OCI-LY1 (cell line): ENCODE measurements around the gene CCDC59.
A peak's percentile ranks its signal among the peaks of the same experiment; 100 is the strongest.

Experiments used
- H2AFZ ChIP-seq: fragments of 200-600 bp; sonication (generic), shearing (Covaris generic); 2 replicates; pipeline ENCODE4 v1.6.0; 2014; ENCODE audit warnings: antibody characterized with exemption, mild to moderate bottlenecking, low read length
- H3F3A ChIP-seq: fragments of 200-600 bp; sonication (generic), shearing (Covaris generic); 2 replicates; pipeline ENCODE4 v1.6.0; 2014; ENCODE audit warnings: mild to moderate bottlenecking, antibody characterized with exemption, low read length, moderate library complexity; ENCODE audit not compliant: insufficient read depth
- H3K27ac ChIP-seq: fragments of 200-600 bp; sonication (generic); 2 replicates; pipeline ENCODE4 v1.5.1; 2014; ENCODE audit warnings: low read length, mixed run types, mild to moderate bottlenecking, low read depth; ENCODE audit not compliant: poor library complexity, severe bottlenecking
- H3K27me3 ChIP-seq: fragments of 200-600 bp; sonication (generic); 2 replicates; pipeline ENCODE4 v1.6.0; 2014; ENCODE audit warnings: antibody characterized with exemption, mild to moderate bottlenecking, low read length, moderate library complexity; ENCODE audit not compliant: insufficient read depth
- H3K36me3 ChIP-seq: fragments of 200-600 bp; sonication (generic); 2 replicates; pipeline ENCODE4 v1.6.1; 2014; ENCODE audit warnings: mild to moderate bottlenecking, antibody characterized with exemption, low read length, moderate library complexity, mixed read lengths; ENCODE audit not compliant: insufficient read depth
- H3K4me1 ChIP-seq: fragments of 200-600 bp; sonication (generic); 2 replicates; pipeline ENCODE4 v1.5.1; 2014; ENCODE audit warnings: mild to moderate bottlenecking, low read length, moderate library complexity; ENCODE audit not compliant: insufficient read depth, severe bottlenecking
- H3K4me2 ChIP-seq: fragments of 200-600 bp; sonication (generic), shearing (Covaris generic); 2 replicates; pipeline ENCODE4 v1.6.1; 2014; ENCODE audit warnings: low read length
- H3K4me3 ChIP-seq: fragments of 200-600 bp; sonication (generic); 2 replicates; pipeline ENCODE4 v1.5.1; 2014; ENCODE audit warnings: low read length, low read depth, mild to moderate bottlenecking, mixed read lengths; ENCODE audit not compliant: poor library complexity, severe bottlenecking
- H3K79me2 ChIP-seq: fragments of 200-600 bp; shearing (Covaris generic); 2 replicates; pipeline ENCODE4 v1.6.1; 2016; ENCODE audit warnings: mixed run types, low read length, mixed read lengths; ENCODE audit not compliant: insufficient read depth
- H3K9ac ChIP-seq: fragments of 200-600 bp; sonication (generic), shearing (Covaris generic); 2 replicates; pipeline ENCODE4 v1.6.1; 2014; ENCODE audit warnings: mild to moderate bottlenecking, low read length, mixed read lengths
- H3K9me2 ChIP-seq: fragments of 200-600 bp; sonication (generic), shearing (Covaris generic); 2 replicates; pipeline ENCODE4 v1.6.1; 2014; ENCODE audit warnings: low read depth, mild to moderate bottlenecking, low read length, mixed read lengths
- H3K9me3 ChIP-seq: fragments of 200-600 bp; shearing (Covaris generic); 2 replicates; pipeline ENCODE4 v1.6.1; 2014; ENCODE audit warnings: low read length, mixed read lengths
- H4K20me1 ChIP-seq: fragments of 200-600 bp; sonication (generic), shearing (Covaris generic); 2 replicates; pipeline ENCODE4 v1.6.0; 2016; ENCODE audit warnings: mild to moderate bottlenecking, low read length; ENCODE audit not compliant: insufficient read depth
- EZH2 ChIP-seq: fragments of 200-600 bp; sonication (generic), shearing (Covaris generic); IDR thresholded peaks from 2 replicates; pipeline ENCODE4 v1.8.0; 2017; ENCODE audit warnings: borderline replicate concordance, mixed run types, mild to moderate bottlenecking, antibody characterized with exemption, low read length, moderate library complexity, mixed read lengths
- TF ChIP-seq, protein P1 (sequence below): fragments of 200-600 bp; sonication (generic), shearing (Covaris generic); IDR thresholded peaks from 2 replicates; pipeline ENCODE4 v1.5.1; 2017; ENCODE audit warnings: mild to moderate bottlenecking, antibody characterized with exemption, low read length, moderate library complexity, mixed read lengths

CCDC59 gene

DNA sequence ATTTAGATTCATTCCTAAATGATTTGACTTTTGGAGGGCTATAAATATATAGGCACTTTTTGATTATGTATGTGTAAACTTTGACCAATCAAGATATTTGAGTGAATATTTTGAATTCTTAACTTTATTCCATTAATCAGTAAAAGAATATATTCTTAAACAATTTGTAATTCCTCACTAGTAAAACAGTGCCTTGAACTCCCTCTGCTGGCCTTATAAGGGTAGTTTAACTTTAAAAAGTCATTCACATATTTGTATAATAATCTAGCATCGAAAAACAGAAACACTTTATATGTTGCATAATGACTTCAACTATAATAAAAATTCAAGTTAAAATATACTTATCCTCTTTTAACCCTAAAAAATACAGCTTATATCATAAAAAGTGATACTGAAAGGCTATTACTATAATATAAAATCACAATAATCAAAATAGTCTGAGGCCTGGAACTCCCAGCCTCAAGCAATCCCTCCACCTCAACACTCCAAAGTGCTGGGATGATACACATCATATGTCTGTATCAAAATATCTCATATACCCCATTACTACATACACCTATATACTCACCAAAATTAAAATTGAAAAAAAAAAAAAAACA, 31.2 kb downstream of the CCDC59 start:
- Histone ChIP-seq H3K9ac (no peak overlapping the region), H3K27me3 (no peaks in the 10 kb centered on the region), H3K27ac (no peak overlapping the region), H3K79me2 (no peaks in the 10 kb centered on the region), H3K4me1 (no peaks in the 10 kb centered on the region), H3K9me3 (no peaks in the 10 kb centered on the region), H3K36me3 (no peaks in the 10 kb centered on the region), H4K20me1 (no peaks in the 10 kb centered on the region), H3K4me3 (no peak overlapping the region), H2AFZ (no peak overlapping the region), H3K9me2 (no peaks in the 10 kb centered on the region), H3F3A (no peaks in the 10 kb centered on the region), H3K4me2 (no peak overlapping the region)
- TF ChIP-seq, protein P1, sequence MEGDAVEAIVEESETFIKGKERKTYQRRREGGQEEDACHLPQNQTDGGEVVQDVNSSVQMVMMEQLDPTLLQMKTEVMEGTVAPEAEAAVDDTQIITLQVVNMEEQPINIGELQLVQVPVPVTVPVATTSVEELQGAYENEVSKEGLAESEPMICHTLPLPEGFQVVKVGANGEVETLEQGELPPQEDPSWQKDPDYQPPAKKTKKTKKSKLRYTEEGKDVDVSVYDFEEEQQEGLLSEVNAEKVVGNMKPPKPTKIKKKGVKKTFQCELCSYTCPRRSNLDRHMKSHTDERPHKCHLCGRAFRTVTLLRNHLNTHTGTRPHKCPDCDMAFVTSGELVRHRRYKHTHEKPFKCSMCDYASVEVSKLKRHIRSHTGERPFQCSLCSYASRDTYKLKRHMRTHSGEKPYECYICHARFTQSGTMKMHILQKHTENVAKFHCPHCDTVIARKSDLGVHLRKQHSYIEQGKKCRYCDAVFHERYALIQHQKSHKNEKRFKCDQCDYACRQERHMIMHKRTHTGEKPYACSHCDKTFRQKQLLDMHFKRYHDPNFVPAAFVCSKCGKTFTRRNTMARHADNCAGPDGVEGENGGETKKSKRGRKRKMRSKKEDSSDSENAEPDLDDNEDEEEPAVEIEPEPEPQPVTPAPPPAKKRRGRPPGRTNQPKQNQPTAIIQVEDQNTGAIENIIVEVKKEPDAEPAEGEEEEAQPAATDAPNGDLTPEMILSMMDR, result peak; percentile 47; the same call in 1 of the 2 replicates
- no peak for TF ChIP-seq EZH2

DNA sequence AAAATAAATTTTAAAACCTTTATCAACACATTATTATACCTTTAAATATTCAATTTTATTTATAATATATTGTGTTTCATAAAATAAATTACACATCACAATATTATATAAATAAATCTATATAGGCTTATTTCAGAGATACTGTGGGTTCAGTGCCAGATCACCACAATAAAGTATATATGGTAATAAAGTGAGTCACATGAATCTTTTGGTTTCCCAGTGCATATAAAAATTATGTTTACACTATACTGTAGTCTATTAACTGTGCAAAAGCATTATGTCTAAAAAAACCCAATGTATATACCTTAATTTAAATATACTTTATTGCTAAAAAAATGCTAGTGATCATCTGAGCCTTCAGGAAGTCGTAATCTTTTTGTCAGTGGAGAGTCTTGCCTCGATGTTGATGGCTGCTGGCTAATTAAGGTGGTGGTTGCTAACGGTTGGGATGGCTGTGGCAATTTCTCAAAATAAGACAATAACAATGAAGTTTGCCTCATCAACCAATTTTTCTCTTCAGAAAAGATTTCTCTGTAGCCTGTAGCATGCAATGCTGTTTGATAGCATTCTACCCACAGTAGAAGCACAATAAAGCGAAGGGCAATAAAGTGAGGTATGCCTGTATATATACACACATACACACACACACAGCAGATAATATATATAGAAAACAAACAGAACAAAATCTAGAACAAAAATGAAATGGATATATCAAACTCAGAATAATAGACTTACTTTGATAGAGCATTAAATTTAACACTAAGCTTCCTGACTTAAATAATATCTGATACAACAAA, 32.4 kb downstream of the CCDC59 start:
- TF ChIP-seq, protein P1, result no peak
- TF ChIP-seq EZH2, result no peak
- no peaks in the 10 kb centered on the region for H3K9me3 ChIP-seq
- no peaks in the 10 kb centered on the region for H3K36me3 ChIP-seq
- H4K20me1 ChIP-seq, result no peaks in the 10 kb centered on the region
- H3K4me1 ChIP-seq, result no peaks in the 10 kb centered on the region
- H3K9ac ChIP-seq, result no peak overlapping the region
- no peak overlapping the region for H3K27ac ChIP-seq
- no peaks in the 10 kb centered on the region for H3K9me2 ChIP-seq
- no peaks in the 10 kb centered on the region for H3K27me3 ChIP-seq
- no peaks in the 10 kb centered on the region for H3F3A ChIP-seq
- no peak overlapping the region for H3K4me3 ChIP-seq
- H3K79me2 ChIP-seq, result no peaks in the 10 kb centered on the region
- H2AFZ ChIP-seq, result no peak overlapping the region
- H3K4me2 ChIP-seq, result no peak overlapping the region

DNA sequence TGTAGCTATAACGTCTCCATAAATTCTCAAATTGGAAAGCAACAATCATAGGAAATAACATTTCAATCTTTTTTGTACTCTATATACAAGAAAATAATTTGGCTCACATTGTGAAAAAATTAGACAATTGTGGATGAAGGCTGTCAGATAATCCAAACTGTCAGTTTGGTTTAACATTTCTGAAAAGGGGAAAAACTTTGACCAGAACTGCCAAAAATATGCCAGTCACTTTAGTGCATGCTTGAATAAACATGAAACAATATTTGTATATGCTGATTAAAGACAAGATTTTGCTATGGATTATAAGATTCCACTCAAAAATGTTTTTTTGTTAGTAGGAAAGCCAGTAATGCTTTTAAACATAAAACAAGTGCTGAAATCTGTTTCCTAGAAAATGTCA, 38.9 kb downstream of the CCDC59 start:
- no peaks in the 10 kb centered on the region for H3K79me2 ChIP-seq
- no peaks in the 10 kb centered on the region for H3K9me2 ChIP-seq
- H3F3A ChIP-seq, result no peaks in the 10 kb centered on the region
- H3K4me2 ChIP-seq, result no peak overlapping the region
- no peak overlapping the region for H3K4me3 ChIP-seq
- H3K27ac ChIP-seq, result no peak overlapping the region
- no peaks in the 10 kb centered on the region for H4K20me1 ChIP-seq
- TF ChIP-seq, protein P1, result no peak
- TF ChIP-seq EZH2, result no peak
- H3K36me3 ChIP-seq, result no peaks in the 10 kb centered on the region
- H2AFZ ChIP-seq, result no peak overlapping the region
- no peak overlapping the region for H3K9ac ChIP-seq
- no peaks in the 10 kb centered on the region for H3K4me1 ChIP-seq
- H3K27me3 ChIP-seq, result no peaks in the 10 kb centered on the region
- H3K9me3 ChIP-seq, result no peaks in the 10 kb centered on the region
